ENCODE measurements around the gene MTMR3.

GRCh38 chr22:29983296-29983917 is 100.4 kb downstream of the MTMR3 start:
- TF ChIP-seq, protein P1, sequence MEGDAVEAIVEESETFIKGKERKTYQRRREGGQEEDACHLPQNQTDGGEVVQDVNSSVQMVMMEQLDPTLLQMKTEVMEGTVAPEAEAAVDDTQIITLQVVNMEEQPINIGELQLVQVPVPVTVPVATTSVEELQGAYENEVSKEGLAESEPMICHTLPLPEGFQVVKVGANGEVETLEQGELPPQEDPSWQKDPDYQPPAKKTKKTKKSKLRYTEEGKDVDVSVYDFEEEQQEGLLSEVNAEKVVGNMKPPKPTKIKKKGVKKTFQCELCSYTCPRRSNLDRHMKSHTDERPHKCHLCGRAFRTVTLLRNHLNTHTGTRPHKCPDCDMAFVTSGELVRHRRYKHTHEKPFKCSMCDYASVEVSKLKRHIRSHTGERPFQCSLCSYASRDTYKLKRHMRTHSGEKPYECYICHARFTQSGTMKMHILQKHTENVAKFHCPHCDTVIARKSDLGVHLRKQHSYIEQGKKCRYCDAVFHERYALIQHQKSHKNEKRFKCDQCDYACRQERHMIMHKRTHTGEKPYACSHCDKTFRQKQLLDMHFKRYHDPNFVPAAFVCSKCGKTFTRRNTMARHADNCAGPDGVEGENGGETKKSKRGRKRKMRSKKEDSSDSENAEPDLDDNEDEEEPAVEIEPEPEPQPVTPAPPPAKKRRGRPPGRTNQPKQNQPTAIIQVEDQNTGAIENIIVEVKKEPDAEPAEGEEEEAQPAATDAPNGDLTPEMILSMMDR (conservative IDR thresholded peaks at IDR 0.05; ENCODE audit: low read length), result no peak
- no peak for TF ChIP-seq EZH2phosphoT487 (IDR thresholded peaks at IDR 0.05; ENCODE audit: borderline replicate concordance, low read depth, low read length)

Data from OCI-LY7 (cell line).